Measurements from ENCODE around the gene EXT2. TPM values are rescaled to one million over a fixed set of nuclear protein-coding genes. Genes with fewer than 3 reads are reported as not detected.
A peak's percentile ranks its signal among the peaks of the same experiment; 100 is the strongest.

EXT2 gene
- total and polyA plus RNA-seq, 2 experiments from 2014 or later = 15.9 to 48.6 TPM

- H3K27ac Mint-ChIP-seq = no peak overlapping the region
- Histone ChIP-seq H3K27ac (ENCODE audit: low read depth) (no peak overlapping the region), H3F3A (replicated peaks; ENCODE audit: low read depth) (no peaks in the 10 kb centered on the region), H3K4me2 (no peak overlapping the region), H3K4me1 (ENCODE audit: insufficient read depth) (peaks cover 5% of the 10 kb centered on the region; the same call in 1 of the 2 replicates), H4K20me1 (replicated peaks; ENCODE audit: insufficient read depth) (peaks cover 8% of the 10 kb centered on the region; the same call in 1 of the 2 replicates), H2AFZ (no peak overlapping the region), H3K27me3 (ENCODE audit: insufficient read depth) (no peaks in the 10 kb centered on the region), H3K9me2 (ENCODE audit: insufficient read depth) (no peaks in the 10 kb centered on the region; the same call in 1 of the 2 replicates), H3K36me3 (ENCODE audit: insufficient read depth) (no peaks in the 10 kb centered on the region), H3K79me2 (replicated peaks; ENCODE audit: insufficient read depth) (peaks cover 32% of the 10 kb centered on the region), H3K4me3 (no peak overlapping the region)
- peaks cover 9% of the 10 kb centered on the region; the same call in 2 of the 3 replicates for H3K4me1 Mint-ChIP-seq
- no peaks in the 10 kb centered on the region for H3K9me3 Mint-ChIP-seq
- ATAC-seq (peak; percentile 83), DNase-seq (ENCODE audit: low spot score) (peak; percentile 70)
- TF ChIP-seq, protein P1, sequence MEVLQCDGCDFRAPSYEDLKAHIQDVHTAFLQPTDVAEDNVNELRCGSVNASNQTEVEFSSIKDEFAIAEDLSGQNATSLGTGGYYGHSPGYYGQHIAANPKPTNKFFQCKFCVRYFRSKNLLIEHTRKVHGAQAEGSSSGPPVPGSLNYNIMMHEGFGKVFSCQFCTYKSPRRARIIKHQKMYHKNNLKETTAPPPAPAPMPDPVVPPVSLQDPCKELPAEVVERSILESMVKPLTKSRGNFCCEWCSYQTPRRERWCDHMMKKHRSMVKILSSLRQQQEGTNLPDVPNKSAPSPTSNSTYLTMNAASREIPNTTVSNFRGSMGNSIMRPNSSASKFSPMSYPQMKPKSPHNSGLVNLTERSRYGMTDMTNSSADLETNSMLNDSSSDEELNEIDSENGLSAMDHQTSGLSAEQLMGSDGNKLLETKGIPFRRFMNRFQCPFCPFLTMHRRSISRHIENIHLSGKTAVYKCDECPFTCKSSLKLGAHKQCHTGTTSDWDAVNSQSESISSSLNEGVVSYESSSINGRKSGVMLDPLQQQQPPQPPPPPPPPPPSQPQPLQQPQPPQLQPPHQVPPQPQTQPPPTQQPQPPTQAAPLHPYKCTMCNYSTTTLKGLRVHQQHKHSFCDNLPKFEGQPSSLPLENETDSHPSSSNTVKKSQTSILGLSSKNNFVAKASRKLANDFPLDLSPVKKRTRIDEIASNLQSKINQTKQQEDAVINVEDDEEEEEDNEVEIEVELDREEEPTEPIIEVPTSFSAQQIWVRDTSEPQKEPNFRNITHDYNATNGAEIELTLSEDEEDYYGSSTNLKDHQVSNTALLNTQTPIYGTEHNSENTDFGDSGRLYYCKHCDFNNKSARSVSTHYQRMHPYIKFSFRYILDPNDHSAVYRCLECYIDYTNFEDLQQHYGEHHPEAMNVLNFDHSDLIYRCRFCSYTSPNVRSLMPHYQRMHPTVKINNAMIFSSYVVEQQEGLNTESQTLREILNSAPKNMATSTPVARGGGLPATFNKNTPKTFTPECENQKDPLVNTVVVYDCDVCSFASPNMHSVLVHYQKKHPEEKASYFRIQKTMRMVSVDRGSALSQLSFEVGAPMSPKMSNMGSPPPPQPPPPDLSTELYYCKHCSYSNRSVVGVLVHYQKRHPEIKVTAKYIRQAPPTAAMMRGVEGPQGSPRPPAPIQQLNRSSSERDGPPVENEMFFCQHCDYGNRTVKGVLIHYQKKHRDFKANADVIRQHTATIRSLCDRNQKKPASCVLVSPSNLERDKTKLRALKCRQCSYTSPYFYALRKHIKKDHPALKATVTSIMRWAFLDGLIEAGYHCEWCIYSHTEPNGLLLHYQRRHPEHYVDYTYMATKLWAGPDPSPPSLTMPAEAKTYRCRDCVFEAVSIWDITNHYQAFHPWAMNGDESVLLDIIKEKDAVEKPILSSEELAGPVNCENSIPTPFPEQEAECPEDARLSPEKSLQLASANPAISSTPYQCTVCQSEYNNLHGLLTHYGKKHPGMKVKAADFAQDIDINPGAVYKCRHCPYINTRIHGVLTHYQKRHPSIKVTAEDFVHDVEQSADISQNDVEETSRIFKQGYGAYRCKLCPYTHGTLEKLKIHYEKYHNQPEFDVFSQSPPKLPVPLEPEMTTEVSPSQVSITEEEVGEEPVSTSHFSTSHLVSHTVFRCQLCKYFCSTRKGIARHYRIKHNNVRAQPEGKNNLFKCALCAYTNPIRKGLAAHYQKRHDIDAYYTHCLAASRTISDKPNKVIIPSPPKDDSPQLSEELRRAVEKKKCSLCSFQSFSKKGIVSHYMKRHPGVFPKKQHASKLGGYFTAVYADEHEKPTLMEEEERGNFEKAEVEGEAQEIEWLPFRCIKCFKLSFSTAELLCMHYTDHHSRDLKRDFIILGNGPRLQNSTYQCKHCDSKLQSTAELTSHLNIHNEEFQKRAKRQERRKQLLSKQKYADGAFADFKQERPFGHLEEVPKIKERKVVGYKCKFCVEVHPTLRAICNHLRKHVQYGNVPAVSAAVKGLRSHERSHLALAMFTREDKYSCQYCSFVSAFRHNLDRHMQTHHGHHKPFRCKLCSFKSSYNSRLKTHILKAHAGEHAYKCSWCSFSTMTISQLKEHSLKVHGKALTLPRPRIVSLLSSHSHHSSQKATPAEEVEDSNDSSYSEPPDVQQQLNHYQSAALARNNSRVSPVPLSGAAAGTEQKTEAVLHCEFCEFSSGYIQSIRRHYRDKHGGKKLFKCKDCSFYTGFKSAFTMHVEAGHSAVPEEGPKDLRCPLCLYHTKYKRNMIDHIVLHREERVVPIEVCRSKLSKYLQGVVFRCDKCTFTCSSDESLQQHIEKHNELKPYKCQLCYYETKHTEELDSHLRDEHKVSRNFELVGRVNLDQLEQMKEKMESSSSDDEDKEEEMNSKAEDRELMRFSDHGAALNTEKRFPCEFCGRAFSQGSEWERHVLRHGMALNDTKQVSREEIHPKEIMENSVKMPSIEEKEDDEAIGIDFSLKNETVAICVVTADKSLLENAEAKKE (CRISPR knock-in tag; IDR thresholded peaks at IDR 0.05) = no peak
- TF ChIP-seq REST (IDR thresholded peaks at IDR 0.05; ENCODE audit: unreplicated experiment) (no peak), STAT1 (IDR thresholded peaks at IDR 0.05; ENCODE audit: unreplicated experiment) (no peak), JUNB (IDR thresholded peaks at IDR 0.05; ENCODE audit: unreplicated experiment) (no peak), NANOG (IDR thresholded peaks at IDR 0.05; ENCODE audit: borderline replicate concordance) (no peak), CREB1 (CRISPR knock-in tag; IDR thresholded peaks at IDR 0.05; ENCODE audit: low read depth) (no peak), CTCF (conservative IDR thresholded peaks at IDR 0.05; ENCODE audit: low read depth in 2 of 2) (peak; percentile 40 to 41)
- no peaks in the 10 kb centered on the region; the same call in 2 of the 3 replicates for H3K36me3 Mint-ChIP-seq (ENCODE audit: low read depth)
- peaks cover 2% of the 10 kb centered on the region for H3K27me3 Mint-ChIP-seq (ENCODE audit: insufficient read depth, low read depth, poor library complexity)
- H3K4me3 Mint-ChIP-seq = no peak overlapping the region
Measured at GRCh38 chr11:44104481-44105294, 9.2 kb downstream of the EXT2 start.
